ENCODE data around the gene FGFR3.

DNA sequence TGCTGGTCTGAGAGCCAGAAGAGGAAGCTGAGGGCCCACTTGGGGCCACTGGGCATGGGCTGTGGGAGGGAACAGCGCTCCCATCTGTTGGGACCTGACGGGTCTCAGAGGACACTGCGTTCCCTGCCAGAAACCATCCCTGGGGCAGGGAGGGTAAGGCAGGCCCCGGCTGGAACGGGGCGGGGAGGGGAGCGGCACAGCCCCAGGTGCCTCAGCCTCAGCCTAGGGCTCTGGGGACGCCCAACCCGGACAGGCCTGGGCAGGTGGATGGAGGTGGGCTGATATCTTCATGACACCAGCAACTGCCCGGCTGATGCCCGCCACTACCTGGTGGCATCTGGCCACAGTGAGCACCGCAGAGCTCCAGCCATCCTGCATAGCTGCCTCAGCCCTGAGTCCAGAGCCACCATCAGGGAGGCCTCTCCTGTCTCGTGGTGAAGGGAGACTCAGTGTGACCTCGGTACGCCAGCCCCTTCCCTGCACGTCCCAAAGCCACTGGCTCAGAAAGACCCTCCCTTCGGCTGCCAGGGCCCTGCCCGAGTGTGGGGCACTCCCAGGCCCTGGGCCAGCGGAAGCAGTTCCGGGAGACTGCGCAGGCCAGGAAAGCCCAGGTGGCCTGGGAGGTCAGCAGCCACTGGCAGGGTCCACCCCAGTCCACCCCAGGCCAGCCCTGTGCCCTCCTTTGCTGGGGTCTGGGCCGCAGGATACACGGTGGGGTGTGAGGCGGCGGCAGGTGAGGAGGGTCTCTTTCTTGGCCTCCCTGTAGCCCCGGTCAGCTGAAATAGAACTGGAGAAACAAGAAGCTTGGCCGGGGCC is 34.6 kb upstream of the FGFR3 start:
- TF ChIP-seq, protein P1, sequence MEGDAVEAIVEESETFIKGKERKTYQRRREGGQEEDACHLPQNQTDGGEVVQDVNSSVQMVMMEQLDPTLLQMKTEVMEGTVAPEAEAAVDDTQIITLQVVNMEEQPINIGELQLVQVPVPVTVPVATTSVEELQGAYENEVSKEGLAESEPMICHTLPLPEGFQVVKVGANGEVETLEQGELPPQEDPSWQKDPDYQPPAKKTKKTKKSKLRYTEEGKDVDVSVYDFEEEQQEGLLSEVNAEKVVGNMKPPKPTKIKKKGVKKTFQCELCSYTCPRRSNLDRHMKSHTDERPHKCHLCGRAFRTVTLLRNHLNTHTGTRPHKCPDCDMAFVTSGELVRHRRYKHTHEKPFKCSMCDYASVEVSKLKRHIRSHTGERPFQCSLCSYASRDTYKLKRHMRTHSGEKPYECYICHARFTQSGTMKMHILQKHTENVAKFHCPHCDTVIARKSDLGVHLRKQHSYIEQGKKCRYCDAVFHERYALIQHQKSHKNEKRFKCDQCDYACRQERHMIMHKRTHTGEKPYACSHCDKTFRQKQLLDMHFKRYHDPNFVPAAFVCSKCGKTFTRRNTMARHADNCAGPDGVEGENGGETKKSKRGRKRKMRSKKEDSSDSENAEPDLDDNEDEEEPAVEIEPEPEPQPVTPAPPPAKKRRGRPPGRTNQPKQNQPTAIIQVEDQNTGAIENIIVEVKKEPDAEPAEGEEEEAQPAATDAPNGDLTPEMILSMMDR (conservative IDR thresholded peaks at IDR 0.05 in 1 of 2, IDR thresholded peaks at IDR 0.05 in 1 of 2; ENCODE audit: extremely low read depth in 1 of 2, insufficient read depth in 1 of 2, low read depth in 1 of 2, low read length in 2 of 2), result no peak
- no peak for TF ChIP-seq EZH2 (IDR thresholded peaks at IDR 0.05; ENCODE audit: borderline replicate concordance, low read length)

Measured in mammary epithelial cell (primary cell).